GM12892 (cell line): Measurements from ENCODE around the gene MINDY4.

Experiments used
- POLR2A ChIP-seq: IDR thresholded peaks from 2 replicates; pipeline ENCODE4 v1.6.1; 2011; ENCODE audit warnings: low read depth, low read length, control low read depth
- POLR2AphosphoS5 ChIP-seq: IDR thresholded peaks from 2 replicates; pipeline ENCODE4 v1.6.1; 2011; ENCODE audit warnings: low read depth, low read length, control low read depth

GRCh38 chr7:30918676-30919075 is 147.5 kb downstream of the MINDY4 start:
- TF ChIP-seq POLR2AphosphoS5: no peak
- no peak for TF ChIP-seq POLR2A
